Stimulated activated CD8-positive, alpha-beta memory T cell treated with anti-CD3 and anti-CD28 coated beads, Interleukin-15, amount 100 ng/mL, for 1 hour (primary cell): ENCODE measurements around the gene MICAL3.
A peak's percentile ranks its signal among the peaks of the same experiment; 100 is the strongest.
"Not testable (repeated sequence)": the region's sequence is repeated elsewhere in the genome, so short reads cannot be mapped to it uniquely, and the experiment has no call there.

Experiments
- DNase-seq: peaks from one replicate; pipeline ENCODE4 v3.0.0-alpha.2; 2020; ENCODE audit warnings: low read depth

Gene MICAL3

DNA sequence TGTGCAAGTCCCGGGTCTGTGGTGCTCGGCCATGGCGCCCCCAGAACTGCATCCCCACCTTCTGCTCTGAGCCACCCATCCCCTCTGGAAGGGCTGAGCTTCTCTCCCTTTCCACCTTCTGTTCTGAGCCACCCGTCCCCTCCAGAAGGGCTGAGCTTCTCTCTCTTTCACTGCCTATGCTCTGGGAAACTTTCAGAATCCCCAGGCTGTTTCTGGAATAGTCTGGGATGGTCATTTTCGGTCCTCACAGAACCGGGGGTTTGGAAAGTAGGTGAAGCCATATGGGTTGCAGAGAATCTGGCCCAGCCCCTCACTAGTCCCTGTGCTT is 246.7 kb downstream of the MICAL3 start:
- DNase-seq = no peak

DNA sequence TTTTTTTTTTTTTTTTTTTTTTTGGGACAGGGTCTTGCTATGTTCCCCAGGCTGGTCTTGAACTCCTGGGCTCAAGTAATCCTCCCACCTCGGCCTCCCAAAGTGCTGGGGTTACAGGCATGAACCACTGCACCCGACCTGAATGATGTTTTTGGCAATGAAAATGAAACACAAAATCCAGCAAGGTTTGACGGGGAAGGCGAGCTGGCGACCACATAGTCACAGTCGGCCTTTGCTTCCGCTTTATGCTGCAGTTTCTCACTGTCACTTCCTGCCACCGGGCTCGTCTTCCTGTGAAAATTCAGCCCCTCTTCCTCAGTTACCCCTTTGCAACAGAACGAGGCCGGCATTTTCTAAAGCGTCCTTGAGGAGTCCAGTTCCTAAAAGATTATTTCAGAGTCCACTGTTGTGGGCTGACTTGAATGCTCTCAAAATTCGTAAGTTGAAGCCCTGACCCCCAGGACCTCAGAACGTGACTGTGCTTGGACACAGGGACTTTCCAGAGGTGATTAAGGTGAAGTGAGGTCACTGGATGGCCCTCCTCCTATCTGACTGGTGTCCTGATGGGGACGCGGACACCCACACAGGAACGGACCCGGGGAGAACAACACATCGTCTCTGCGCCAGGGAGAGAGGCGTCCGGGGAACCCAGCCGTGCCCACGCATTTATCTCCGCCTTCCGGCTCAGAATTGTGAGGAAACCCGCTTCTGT is 247.2 kb downstream of the MICAL3 start:
- peak; percentile 44 for DNase-seq

GRCh38 chr22:17775781-17776465 is 248.4 kb downstream of the MICAL3 start:
- no peak for DNase-seq

- DNase-seq = no peak
Measured at GRCh38 chr22:17774926-17775685, 249.3 kb downstream of the MICAL3 start.

GRCh38 chr22:17774206-17774925 is 250.0 kb downstream of the MICAL3 start, which contains the start of gene BID:
Gene BID, minus strand, starts transcription at chr22:17774469. Its CDS starts 24,353 bp downstream, at chr22:17750116.
- DNase-seq = no peak

- no peak for DNase-seq
Measured at GRCh38 chr22:17773606-17774205, 250.7 kb downstream of the MICAL3 start.

- DNase-seq = no peak
Measured at GRCh38 chr22:17772958-17773605, 251.3 kb downstream of the MICAL3 start.

GRCh38 chr22:17772249-17772957 is 252.0 kb downstream of the MICAL3 start:
- no peak for DNase-seq

DNA sequence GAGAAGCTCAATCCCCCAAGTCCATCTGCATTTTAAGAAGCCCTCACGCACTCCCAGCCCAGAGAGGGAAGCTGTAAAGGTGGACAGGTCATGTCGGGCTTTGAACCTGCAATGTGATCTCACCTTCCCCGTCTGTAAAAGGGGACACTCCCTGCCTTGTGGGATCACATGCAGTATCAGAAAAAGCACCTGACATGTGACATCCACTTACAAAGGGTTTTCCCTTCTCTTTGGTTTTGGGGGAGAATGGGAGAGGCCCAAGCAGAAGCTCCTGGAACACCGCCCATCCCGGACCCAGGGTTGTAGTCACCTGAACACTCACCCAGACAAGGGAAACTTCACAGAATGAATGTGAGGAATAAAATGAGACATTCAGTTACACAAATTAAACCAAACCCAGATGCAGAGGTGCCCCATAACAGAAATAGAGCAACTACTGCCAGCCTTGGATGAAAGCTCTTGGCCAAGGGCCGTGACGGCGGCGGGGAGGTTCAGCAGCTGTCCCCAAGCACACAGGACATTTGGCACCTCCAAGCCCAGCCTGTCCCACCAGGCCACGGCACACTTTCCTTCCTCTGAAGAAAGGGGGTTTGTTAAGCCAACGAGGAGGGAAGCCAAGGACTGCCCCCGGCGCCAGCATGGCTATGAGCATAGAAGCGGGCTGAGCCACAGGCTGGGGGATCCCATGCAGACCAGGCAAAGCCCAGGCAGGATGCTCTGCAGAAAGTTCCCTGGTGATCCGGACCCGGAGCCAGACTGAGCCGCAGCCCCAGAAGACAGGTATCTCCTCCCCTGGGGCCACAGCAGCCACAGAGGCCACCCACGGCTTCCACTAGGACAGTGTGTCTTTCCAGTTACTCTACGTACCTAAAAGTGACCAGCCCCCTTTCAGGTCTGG is 253.9 kb downstream of the MICAL3 start:
- no peak for DNase-seq

DNA sequence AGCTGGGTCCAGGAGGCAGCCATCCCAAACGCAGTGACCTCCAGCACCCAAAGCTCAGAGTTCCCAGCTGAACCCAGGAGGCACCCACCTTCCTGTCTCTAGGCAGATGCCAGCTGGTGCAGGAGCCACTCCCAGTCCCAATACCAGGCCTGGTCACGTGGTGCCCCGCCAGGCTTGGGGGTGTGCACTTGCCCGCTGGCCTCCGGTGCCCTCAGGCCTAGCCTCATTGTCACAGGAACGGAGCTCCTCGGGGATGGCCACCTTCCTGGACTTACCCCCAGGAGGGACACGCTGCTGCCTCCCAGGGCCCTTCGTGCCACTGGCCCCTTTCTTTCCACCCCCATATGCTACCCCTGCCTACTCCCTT is 254.7 kb downstream of the MICAL3 start:
- no peak for DNase-seq

- DNase-seq = no peak
Measured at GRCh38 chr22:17769013-17769715, 255.2 kb downstream of the MICAL3 start.

DNA sequence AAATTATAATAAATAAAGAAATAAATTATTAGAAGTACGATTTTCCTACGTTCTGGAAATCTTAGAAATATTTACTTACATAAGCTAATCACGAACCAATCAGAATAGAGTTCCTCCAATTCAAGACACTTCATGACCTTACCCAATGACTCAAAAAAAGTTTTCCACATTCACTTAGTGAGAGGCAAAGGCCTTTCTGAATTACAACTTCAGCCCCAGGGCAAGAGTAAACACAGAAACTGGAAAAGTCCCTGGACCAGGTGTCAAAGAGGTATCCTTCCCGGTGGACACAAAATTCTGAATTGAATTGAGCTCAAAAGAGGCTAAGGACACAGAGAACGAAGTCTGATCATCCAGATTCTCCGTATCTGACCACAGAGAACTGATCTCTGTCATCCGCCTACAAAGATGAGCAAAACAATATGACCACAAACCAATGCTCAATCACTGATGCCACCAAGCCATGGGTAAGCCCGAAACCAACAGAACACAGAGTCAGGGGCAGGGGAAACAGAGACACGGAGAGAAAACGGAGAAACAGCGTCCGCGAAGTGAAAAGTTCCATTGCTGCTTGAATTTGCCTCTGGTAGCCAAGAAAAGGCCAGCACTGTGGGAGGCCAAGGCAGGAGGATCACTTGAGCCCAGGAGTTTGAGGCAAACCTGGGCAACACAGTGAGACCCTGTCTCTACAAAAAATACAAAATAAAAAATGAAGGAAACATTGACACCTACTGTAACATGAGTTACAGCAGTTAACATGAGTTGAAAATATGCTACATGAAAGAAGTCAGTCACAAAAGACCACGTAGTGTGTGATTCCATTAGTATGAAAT is 256.9 kb downstream of the MICAL3 start:
- DNase-seq = no peak

DNA sequence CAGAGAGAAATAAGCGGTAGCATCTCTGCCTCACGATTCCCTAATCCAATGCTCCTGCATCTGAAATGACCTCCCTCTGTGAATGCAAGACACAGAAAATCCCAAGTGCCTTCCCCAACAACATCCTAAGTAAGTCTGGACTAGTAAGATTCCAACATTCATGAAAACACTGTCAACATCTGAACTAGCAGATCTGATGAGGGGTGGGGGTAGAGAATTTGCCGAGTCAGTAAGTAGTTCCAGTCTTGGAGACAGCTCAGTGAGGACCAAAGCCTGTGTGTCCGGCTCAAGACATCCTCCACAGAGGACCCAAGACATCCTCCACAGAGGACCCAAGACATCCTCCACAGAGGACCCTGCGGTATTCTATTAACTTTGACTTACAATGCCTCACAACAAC is 259.5 kb downstream of the MICAL3 start:
- DNase-seq = not testable (repeated sequence)

DNA sequence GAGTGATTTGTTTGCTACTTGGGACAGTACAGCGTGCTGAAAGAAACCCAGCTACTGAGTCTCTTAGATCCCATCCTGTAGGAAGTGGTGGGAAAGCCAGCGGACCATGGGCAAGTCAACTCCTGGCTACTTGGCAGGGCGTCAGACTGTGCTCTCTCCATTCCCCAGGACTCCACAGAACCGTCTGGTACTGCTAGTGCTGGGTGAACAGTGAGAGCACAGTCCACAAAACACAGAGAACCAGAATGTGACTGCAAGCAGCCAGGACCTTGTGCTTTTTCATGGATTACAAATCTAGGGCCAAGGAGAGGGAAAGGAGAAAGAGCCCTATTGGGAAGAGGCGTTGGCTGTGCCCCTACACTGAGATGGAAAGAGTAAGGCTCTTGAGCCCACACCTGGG is 260.3 kb downstream of the MICAL3 start:
- no peak for DNase-seq

- not testable (repeated sequence) for DNase-seq
Measured at GRCh38 chr22:17763442-17763841, 260.9 kb downstream of the MICAL3 start.

DNA sequence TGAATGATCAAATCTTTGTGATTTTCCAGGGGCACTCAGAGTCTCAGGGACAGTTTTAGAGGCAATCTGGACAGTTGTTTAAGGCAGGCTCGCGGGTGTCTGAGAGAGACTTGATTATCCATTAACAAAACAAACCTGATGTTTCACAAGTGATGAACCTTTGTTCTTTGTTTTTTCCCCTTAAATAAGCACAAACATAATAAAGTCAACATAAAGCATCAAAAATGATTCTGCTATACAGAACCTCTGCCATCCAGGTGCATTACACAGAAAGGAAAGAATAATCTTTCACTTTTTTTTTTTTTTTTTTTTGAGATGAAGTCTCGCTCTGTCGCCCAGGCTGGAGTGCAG is 263.2 kb downstream of the MICAL3 start:
- no peak for DNase-seq

- no peak for DNase-seq
Measured at GRCh38 chr22:17754233-17754925, 270.0 kb downstream of the MICAL3 start.
